Daoy (cell line): Measurements from ENCODE around the gene COL11A2. TPM values are rescaled to one million over a fixed set of nuclear protein-coding genes. Genes with fewer than 3 reads are reported as not detected.
A peak's percentile ranks its signal among the peaks of the same experiment; 100 is the strongest.

Experiments
- DNase-seq: peaks from one replicate; pipeline ENCODE4 v3.0.0-alpha.2; 2015; ENCODE audit warnings: low read depth
- total RNA-seq: library from RNA; depleted of rRNA; stranded (reverse); fragments of >200 nt; shearing (Covaris generic); gene quantifications from 2 replicates; pipeline ENCODE4 v1.2.3, GENCODE V29; 2014

Gene COL11A2
- total RNA-seq, 1 experiment from 2014 or later: 1.6 TPM

DNA sequence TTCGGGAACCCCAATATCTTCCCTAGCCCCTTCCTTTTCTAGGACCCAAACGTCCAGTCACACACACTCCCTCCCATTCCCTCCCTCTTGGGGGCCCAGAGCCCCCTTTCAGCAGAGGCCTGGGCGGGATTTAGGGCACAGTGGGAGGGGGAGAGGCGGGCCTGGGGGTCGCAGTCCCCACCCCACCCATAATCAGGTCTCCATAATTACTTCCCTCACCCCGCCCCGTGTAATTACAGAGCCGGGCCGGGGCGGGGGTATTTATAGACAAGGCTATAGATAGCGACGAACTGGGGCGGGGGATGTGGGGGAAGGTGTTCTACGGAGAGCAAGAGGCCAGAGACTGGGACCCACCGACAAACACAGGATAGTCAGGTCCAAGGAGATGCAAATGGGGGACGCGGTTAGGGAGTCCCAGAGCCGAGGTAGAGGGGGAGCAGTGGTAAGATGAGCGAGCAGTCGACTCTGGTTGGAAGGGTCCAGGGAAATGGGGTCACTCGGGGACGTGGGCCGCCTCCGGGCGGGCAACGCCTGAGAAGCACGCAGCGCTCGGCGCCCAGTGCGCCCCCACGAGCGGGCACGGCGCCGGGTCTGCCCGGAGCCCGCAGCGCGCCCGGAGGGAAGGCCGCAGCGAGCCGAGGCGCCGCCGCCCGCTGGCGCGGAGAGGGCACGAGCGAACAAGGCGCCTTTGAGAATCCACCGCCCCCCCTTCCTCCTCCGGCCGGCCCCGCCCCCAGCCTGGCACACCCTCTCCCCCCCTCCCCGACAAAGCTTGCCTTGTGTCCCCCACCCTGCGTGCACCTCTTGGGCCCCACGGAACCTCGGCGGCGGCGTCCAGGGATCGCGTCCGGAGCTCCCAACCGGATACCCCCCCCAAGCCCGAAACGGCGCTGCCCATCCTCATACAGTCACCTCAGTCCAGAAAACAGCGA, 670 bp upstream of the COL11A2 start:
- DNase-seq: peak; percentile 39

DNA sequence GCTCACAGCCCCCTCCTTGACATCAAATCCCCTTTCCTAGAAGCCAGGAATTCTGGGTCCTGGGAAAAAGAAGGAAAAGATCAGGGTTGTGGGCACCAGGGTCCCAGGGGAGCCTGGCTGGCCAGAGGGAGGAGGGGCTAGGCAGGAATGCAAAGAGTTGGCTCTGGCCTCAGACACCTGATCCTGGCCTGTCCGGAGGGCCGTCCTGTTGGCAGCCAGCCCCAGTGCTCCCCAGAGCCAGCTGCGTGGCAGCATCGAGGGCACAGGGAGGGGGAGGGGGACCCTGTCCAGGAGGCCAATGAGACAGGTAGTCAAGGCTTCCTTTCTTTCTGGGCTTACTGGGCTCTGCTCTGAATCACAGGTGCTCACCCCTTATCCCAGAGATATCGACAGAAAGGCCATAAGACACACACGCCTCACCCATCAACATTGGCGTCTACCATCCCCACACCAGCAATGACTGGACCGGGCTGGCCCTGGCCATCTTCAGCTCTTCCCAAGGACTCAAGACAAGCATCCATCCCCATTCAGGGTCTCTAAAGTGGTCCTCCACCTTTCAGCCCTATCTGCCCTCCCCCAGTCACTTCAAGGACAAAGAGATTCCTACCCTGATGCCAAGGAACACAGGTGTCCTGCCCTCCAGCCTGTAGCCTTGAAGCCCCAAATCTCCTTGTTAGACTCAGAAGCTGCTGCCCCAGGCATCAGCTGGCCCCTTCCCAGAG, 723 bp downstream of the COL11A2 start:
- DNase-seq: no peak

DNA sequence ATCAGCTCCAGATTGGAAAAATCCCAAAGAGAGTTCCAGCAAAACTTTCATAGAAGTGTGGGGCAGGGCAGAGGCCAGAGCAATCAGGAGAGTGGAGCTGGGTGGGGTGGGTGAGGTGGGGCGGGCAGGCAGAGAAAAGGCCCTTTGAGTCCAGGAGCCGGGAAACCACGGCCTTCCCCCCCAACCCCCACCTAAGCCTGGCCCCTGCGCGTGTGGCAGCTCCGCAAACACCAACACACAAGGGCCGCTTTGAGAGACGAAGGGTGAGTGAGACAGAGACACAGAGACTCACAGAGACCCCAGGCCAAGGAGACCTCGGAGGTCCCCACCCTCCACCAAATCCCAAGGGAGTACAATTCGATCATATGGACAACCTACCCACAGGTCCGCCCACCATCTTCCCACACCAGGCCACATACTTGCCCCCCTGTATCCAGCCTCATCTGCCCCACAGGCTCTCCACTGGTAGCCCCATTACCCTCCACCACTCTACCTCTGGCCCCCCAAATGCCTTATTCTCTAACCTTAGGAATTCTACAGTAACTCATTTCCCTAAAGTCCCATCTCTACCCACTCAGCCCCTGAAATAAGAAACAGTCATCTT, 1.7 kb downstream of the COL11A2 start:
- DNase-seq: no peak

GRCh38 chr6:33189625-33190448, 2.4 kb downstream of the COL11A2 start:
- DNase-seq: no peak

DNA sequence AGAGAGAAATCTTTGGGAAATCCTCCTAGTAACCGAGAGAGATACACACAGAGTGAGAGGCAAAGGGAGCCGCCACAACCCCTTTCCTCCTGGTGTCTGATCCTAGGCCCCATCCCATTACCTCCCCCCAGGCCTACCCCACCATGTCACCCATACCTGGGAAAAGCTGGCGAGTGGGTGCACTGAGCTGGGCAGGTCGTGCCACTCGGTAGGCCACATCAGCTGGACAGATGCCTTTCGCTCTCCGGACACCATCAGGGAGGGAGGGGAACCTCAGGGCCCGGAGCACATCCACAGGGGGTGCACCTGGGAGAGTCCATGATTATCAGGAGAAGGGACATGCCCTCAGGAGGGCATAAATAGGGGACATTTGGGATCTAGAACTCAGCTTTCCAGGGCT, 3.1 kb downstream of the COL11A2 start:
- no peak for DNase-seq

DNA sequence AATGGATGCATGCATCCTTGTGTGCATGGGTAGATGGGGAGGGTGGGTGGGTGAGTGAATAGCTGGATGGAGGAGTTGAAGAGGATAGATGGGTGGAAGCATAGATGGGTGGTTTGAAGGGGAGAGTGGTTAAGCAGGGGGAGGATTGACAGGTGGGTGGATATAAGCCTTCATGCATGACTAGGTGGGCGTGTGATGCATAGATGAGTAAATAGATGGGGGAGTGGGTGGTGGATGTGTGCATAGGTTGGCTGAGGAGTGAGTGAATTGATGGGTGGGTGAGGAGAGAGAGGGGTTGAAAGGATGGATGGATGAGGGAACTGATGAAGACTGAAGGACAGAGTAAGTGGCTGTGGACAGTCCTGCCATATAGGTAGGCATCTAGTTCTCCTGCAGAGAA, 4.5 kb downstream of the COL11A2 start:
- DNase-seq: no peak

DNA sequence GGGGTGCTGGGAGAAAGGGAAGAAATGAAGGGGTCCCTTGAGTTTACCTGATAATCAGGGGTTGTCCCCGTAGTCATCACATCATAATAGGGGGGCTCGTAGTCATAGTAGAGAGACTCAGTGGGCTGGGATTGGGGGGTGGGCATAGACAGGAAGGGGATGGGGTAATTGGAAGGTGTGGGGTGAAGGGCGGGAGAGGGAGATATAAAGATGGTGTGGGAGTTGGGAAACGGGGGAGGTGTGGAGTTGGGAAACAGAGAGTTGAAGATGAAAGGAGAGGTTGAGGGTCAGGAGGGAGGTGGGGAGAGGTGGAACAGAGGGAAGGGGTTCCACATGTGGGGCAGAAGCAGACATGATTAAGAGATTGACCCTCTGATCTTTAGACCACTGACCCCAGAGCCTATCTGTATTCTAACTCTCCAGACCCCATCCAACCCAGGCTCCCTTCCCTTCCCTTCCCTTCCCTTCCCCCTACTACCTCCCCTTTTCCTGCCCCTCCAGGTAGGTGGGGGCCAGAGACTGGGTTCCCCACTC, 6.5 kb downstream of the COL11A2 start:
- DNase-seq: no peak

- DNase-seq: no peak
Measured at GRCh38 chr6:33185190-33185589, 7.1 kb downstream of the COL11A2 start.

DNA sequence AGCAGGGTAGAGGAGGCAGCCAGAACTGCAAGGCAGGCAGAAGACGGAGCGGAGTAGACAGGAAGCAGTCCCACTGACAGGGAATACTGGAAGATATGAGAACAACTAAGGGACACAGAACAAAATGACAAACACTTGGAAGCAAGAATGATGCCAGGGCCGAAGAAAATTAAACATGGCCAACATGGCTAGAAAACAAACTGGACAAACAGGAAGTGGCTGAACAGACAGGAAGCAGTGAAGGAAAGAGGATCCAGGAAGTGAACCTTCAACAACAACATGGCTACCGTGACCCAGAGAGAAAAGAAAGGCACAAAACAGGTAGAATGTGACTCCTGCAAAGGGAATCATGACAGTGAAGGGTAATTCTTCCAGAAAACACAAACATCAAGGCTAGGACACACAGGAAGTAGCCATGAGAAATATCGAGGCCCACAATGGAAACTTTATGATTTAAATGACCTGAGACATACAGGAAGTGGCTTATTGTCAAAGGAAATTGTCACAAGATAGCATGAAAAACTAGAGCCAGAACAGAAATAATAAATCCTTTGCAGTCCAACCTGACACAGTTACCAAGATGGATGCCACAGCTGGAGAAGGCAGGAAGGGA, 9.1 kb downstream of the COL11A2 start:
- no peak for DNase-seq

GRCh38 chr6:33181141-33181540, 11.1 kb downstream of the COL11A2 start:
- DNase-seq: no peak

DNA sequence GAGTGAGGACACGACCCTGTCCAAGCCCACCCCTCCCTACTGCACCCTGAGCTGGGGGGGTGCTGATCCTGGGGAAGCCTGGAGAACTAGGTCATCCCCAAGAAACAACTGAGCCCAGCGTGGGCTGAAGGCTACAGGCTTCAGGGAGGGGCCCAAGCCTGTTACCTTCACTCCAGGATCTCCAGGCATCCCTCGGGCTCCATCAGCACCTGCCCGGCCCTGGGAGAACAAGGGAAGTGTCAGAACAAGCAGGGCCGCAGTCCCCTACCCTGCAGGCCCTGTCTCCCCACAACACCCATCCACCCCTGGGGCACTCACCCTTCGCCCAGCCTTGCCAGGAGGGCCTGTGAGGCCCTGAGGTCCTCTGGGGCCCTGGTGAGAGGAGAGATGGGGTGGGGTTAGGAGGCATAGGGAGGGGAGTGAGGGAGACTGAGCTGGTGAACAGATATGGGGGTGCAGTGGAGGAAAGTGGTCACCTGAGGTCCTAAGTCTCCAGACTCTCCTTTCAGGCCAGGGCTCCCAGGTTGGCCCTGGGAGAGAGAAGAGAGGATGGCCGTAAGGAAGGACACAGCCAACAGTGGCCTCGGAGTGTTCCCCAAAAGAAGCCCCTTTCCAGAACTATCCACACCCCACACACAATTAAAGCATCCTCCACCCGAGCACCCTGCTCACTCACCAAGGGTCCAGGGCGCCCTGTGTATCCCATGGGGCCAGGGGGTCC, 13.4 kb downstream of the COL11A2 start:
- DNase-seq: no peak

- no peak for DNase-seq
Measured at GRCh38 chr6:33177552-33178446, 14.5 kb downstream of the COL11A2 start.

DNA sequence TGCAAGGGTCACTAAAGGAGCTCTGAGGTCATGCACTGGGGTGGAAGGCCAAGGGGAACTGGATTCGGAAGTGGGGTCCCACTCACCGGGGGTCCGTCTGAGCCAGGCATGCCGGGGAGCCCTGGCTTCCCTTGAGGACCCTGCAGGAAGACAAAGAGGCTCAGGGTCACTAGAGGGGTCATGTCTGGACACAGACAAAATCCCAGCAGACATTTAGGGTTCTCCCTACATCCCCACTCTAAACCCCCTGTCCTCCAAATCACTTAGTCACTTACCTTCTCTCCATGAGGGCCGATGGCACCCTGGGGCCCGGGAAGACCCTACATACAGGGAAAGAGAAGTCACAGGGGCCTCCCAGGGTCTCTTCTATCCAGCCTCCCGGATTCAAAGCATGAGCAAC, 15.4 kb downstream of the COL11A2 start:
- no peak for DNase-seq

DNA sequence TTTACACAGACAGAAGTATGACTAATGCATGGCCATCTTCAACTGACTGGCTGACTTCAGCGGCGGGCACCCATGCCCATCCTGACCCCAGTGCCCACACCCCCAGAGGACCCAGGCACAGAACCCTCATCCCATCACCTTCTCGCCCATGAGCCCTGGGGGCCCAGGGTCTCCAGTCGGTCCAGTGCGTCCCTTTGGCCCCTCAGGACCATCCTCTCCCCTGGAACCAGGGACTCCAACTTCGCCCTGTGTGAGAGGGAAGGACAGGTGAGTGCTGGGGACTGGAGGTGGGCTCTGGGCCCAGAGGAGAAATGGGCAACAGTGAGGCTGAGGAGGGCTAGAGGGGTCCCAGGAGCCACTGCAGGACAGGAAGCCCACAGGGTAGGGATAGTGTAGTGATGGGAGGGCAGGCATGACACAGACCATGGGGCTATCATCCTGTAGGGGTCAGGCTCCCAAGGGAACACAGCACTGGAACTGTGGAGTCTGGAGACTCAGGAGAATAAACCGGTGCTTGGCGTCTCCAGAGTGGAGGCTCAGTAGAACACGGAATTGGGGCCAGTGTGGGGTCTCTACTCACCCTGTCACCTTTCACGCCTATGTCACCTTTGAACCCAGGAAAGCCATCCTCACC, 16.7 kb downstream of the COL11A2 start:
- DNase-seq: no peak

DNA sequence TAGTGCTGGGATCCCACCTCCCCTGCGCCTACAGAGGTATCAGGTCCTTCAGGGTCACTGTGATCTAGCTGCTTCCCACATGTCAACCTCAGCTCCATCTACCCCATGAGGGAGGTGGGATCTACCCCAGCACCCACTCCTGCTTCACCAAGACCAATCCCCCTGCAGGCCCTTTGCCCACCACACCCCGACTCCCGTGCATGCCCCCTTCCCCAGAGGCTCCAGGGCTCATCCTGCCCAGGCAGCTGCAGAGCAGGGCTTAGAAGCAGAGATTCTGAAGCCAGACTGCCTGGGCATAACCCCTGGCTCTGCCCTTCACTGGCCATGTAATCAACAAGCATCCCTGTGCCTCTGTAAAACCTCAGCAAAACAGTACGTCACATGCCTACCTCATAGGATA, 17.5 kb downstream of the COL11A2 start:
- no peak for DNase-seq

DNA sequence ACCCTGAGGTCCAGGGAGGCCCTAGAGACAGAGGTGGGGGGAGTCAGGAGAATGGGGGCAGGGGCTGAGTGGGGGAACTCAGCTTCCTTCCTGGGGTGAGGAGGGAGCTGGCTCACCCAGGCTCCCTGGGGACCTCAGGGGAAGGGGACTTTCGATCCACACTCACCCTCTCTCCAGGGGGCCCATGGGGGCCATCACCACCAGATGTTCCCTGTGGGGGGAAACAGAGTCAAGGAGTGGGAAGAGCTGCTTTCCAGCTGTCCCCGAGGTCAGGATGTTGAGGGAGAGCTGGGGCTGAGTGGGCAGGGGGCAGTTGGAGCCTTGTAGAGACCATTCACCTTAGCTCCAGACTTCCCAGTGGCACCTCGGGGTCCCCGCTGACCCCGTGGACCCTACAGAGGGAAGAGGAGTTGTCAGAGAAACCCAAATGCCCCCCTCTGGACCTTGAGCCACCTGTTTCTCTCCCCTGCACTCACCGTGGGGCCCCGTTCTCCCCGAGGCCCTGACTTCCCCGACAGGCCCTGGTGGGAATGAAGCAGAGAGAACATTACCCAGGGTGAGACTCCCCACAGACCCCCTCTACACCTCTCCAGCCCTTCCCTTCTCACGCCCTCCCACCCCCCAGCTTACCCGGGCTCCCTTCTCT, 18.6 kb downstream of the COL11A2 start:
- no peak for DNase-seq

GRCh38 chr6:33172688-33173534, 19.4 kb downstream of the COL11A2 start:
- DNase-seq: peak; percentile 68
